Kidney epithelial cell (primary cell): ENCODE measurements around the gene ZNF804B. TPM values are rescaled to one million over a fixed set of nuclear protein-coding genes. Genes with fewer than 3 reads are reported as not detected.

ENCODE experiments used
- DNase-seq: peaks from one replicate; pipeline ENCODE4 v3.0.0-alpha.2; 2010; ENCODE audit warnings: low read depth
- H3K27me3 ChIP-seq: 2 replicates; pipeline ENCODE4 v1.6.0; 2011; ENCODE audit warnings: low read length; ENCODE audit not compliant: control insufficient read depth, insufficient read depth
- H3K36me3 ChIP-seq: 2 replicates; pipeline ENCODE4 v1.5.1; 2011; ENCODE audit warnings: low read length; ENCODE audit not compliant: control insufficient read depth, insufficient read depth
- H3K4me3 ChIP-seq: 2 replicates; pipeline ENCODE4 v1.5.1; 2011; ENCODE audit warnings: low read depth, mild to moderate bottlenecking, control low read depth, low read length
- total RNA-seq: library from RNA; depleted of rRNA; stranded (reverse); fragments of >200 nt; gene quantifications from 2 replicates; pipeline ENCODE4 v1.2.3, GENCODE V29; 2015
- TF ChIP-seq, protein P1 (sequence below): IDR thresholded peaks from 2 replicates; pipeline ENCODE4 v1.5.1; 2011; ENCODE audit warnings: mild to moderate bottlenecking, moderate library complexity, low read length, control low read depth, inconsistent platforms; ENCODE audit not compliant: insufficient read depth, poor library complexity, severe bottlenecking

The ZNF804B gene
- total RNA-seq, 1 donor from 2014 or later: not detected

DNA sequence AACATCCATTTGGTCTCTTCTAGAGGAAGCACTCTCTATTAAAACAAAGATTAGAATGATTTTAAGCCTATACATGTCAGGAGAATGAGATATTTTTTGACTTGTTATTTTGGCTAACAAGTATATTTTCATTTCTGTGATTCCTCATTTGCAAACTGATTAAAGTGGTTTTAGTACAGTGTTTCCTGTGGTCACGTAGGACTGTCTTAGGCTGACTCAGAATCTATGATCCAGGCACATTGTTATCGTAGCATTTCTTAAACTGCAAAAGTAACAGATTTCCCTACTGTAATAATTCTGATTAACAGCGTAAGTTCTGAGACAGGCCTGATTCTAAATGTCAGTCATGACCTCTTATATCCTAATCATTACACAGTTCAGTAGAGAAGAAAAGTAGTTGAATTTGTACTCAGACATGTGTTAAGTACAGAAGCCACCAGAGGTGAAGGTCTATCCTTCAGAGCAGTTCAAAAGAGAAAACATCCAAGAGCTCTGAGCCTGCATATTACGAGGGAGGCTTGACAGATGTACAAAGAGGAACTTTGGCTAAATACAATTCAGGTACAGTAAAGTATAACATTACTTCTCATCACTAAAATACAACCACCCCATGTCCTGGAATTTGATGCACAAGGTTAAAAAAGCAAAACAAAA, 160.1 kb downstream of the ZNF804B start:
- Histone ChIP-seq H3K36me3 (no peaks in the 10 kb centered on the region), H3K27me3 (no peaks in the 10 kb centered on the region), H3K4me3 (no peak overlapping the region)
- DNase-seq: no peak
- TF ChIP-seq, protein P1, sequence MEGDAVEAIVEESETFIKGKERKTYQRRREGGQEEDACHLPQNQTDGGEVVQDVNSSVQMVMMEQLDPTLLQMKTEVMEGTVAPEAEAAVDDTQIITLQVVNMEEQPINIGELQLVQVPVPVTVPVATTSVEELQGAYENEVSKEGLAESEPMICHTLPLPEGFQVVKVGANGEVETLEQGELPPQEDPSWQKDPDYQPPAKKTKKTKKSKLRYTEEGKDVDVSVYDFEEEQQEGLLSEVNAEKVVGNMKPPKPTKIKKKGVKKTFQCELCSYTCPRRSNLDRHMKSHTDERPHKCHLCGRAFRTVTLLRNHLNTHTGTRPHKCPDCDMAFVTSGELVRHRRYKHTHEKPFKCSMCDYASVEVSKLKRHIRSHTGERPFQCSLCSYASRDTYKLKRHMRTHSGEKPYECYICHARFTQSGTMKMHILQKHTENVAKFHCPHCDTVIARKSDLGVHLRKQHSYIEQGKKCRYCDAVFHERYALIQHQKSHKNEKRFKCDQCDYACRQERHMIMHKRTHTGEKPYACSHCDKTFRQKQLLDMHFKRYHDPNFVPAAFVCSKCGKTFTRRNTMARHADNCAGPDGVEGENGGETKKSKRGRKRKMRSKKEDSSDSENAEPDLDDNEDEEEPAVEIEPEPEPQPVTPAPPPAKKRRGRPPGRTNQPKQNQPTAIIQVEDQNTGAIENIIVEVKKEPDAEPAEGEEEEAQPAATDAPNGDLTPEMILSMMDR: no peak

GRCh38 chr7:88922944-88923343, 163.4 kb downstream of the ZNF804B start:
- Histone ChIP-seq H3K27me3 (no peaks in the 10 kb centered on the region), H3K4me3 (no peak overlapping the region), H3K36me3 (no peaks in the 10 kb centered on the region)
- DNase-seq: no peak
- TF ChIP-seq, protein P1: no peak

DNA sequence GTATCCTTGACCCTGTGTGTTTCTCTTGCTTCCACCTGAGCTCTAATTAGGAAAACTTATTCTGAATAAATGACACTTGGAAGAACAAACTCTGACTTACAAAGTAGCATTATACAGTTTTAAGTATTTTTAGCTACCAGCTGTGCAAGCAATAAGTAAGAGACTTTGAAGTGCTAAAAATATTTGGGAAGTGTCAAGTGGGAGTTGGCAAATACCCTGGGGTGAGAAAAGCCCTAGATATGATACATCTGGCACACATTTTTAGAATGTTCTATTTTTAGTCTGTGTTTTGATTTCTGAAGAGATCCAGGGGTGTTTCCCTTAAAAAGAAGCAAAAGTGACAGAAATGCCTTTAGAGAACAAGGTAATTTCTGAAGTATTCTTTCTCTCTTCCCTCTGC, 168.8 kb downstream of the ZNF804B start:
- Histone ChIP-seq H3K4me3 (no peak overlapping the region), H3K27me3 (no peaks in the 10 kb centered on the region), H3K36me3 (no peaks in the 10 kb centered on the region)
- no peak for DNase-seq
- TF ChIP-seq, protein P1: no peak

GRCh38 chr7:88929719-88930118, 170.2 kb downstream of the ZNF804B start:
- Histone ChIP-seq H3K27me3 (no peaks in the 10 kb centered on the region), H3K4me3 (no peak overlapping the region), H3K36me3 (no peaks in the 10 kb centered on the region)
- DNase-seq: no peak
- TF ChIP-seq, protein P1: no peak

DNA sequence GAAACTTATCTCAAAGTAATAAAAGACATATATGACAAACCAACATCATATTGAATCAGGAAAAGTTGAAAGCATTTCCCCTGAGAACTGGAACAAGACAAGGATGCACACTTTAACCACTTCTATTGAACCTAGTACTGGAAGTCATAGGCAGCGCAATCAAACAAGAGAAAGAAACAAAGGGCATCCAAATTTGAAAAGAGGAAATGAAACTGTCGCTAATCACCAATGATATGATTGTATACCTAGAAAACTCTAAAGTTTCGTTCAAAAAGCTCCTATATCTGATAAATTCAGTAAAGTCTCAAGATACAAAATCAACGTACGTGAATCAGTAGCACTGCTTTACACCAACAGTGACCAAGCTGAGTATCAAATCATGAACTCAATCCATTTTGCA, 173.8 kb downstream of the ZNF804B start:
- DNase-seq: no peak
- Histone ChIP-seq H3K27me3 (no peaks in the 10 kb centered on the region), H3K4me3 (no peak overlapping the region), H3K36me3 (no peaks in the 10 kb centered on the region)
- TF ChIP-seq, protein P1: no peak
